Nephron (organoid): ENCODE data around the gene SAT1.
"Not testable (repeated sequence)": the region's sequence is repeated elsewhere in the genome, so short reads cannot be mapped to it uniquely, and the experiment has no call there.

Source experiments
- H3K27ac Mint-ChIP-seq, 3 experiments: 2 replicates each; pipeline ENCODE4 v1.8.0; 2020; ENCODE audit warnings: mixed read lengths in 3 of 3, mild to moderate bottlenecking in 2 of 3, moderate library complexity in 1 of 3
- H3K27me3 Mint-ChIP-seq: 2 replicates; pipeline ENCODE4 v1.8.0; 2021; ENCODE audit warnings: low read depth, mild to moderate bottlenecking, moderate library complexity, mixed read lengths
- H3K36me3 Mint-ChIP-seq: 2 replicates; pipeline ENCODE4 v1.8.0; 2020; ENCODE audit warnings: low read depth, mixed read lengths
- H3K4me1 Mint-ChIP-seq: 2 replicates; pipeline ENCODE4 v1.8.0; 2020; ENCODE audit warnings: mixed read lengths
- H3K4me3 Mint-ChIP-seq, 3 experiments: 2 replicates each; pipeline ENCODE4 v1.8.0; 2020; ENCODE audit warnings: mild to moderate bottlenecking in 3 of 3, mixed read lengths in 3 of 3, moderate library complexity in 2 of 3
- H3K9me3 Mint-ChIP-seq: 2 replicates; pipeline ENCODE4 v1.8.0; 2020; ENCODE audit warnings: mixed read lengths
- TF ChIP-seq, protein P1 (sequence below), 3 experiments: fragments of 200-600 bp; sonication (generic); IDR thresholded peaks; one replicate each; pipeline ENCODE4 v1.5.0; 2021; ENCODE audit warnings: antibody characterized with exemption in 3 of 3; ENCODE audit not compliant: unreplicated experiment in 3 of 3

The SAT1 gene

GRCh38 chrX:23770142-23770541 lies 12.8 kb upstream of the SAT1 start:
- H3K27me3 Mint-ChIP-seq, result peaks cover 4% of the 10 kb centered on the region
- no peak overlapping the region for H3K4me3 Mint-ChIP-seq
- no peaks in the 10 kb centered on the region for H3K36me3 Mint-ChIP-seq
- TF ChIP-seq, protein P1, sequence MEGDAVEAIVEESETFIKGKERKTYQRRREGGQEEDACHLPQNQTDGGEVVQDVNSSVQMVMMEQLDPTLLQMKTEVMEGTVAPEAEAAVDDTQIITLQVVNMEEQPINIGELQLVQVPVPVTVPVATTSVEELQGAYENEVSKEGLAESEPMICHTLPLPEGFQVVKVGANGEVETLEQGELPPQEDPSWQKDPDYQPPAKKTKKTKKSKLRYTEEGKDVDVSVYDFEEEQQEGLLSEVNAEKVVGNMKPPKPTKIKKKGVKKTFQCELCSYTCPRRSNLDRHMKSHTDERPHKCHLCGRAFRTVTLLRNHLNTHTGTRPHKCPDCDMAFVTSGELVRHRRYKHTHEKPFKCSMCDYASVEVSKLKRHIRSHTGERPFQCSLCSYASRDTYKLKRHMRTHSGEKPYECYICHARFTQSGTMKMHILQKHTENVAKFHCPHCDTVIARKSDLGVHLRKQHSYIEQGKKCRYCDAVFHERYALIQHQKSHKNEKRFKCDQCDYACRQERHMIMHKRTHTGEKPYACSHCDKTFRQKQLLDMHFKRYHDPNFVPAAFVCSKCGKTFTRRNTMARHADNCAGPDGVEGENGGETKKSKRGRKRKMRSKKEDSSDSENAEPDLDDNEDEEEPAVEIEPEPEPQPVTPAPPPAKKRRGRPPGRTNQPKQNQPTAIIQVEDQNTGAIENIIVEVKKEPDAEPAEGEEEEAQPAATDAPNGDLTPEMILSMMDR (IDR thresholded peaks at IDR 0.05; ENCODE audit: unreplicated experiment in 3 of 3), result no peak
- H3K27ac Mint-ChIP-seq, result peak overlapping the region in 2 of 3 experiments; percentile 10 to 77
- no peaks in the 10 kb centered on the region for H3K9me3 Mint-ChIP-seq
- no peaks in the 10 kb centered on the region for H3K4me1 Mint-ChIP-seq

DNA sequence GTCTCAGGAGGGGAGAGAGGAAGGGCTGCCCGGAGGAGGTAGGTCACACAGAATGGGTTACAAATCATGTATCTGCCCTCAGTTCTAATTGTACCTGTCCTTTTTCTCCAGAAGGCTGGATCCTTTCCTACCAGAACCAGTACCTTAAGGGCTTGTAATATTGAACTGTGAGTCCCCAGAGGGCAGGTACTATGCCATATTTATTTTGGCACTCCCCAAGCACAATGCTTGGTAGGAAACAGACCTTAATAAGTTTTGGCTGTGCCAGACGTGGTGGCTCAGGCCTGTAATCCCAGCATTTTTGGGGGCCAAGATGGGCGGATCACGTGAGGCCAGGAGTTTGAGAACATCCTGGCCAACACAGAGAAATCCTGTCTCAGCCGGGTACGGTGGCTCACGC lies 11.9 kb upstream of the SAT1 start:
- H3K27me3 Mint-ChIP-seq, H3K4me3 Mint-ChIP-seq, H3K4me1 Mint-ChIP-seq, H3K36me3 Mint-ChIP-seq, H3K9me3 Mint-ChIP-seq, H3K27ac Mint-ChIP-seq: not testable (repeated sequence)

- Mint-ChIP-seq H3K4me1 (no peaks in the 10 kb centered on the region), H3K27ac (no peak overlapping the region), H3K36me3 (no peaks in the 10 kb centered on the region), H3K27me3 (no peaks in the 10 kb centered on the region), H3K4me3 (no peak overlapping the region), H3K9me3 (no peaks in the 10 kb centered on the region)
- TF ChIP-seq, protein P1 (IDR thresholded peaks at IDR 0.05; ENCODE audit: unreplicated experiment in 3 of 3), result no peak
These were observed 9.3 kb upstream of the SAT1 start for GRCh38 chrX:23773601-23774175.

DNA sequence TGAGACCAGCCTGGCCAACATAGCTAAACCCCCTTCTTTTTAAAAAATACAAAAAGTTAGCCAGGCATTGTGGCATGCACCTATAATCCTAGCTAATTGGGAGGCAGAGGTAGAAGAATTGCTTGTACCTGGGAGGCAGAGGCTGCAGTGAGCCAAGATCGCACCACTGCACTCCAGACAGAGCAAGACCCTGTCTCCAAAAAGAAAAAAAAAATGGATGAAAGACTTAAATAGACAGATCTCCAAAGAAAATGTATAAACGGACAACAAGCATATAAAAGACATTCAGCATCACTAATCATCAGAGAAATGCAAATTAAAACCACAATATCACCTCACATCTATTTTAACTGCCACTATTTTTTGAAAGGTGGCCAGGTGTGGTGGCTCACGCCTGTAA lies 6.6 kb upstream of the SAT1 start:
- Mint-ChIP-seq H3K4me1 (no peaks in the 10 kb centered on the region), H3K27me3 (no peaks in the 10 kb centered on the region), H3K9me3 (no peaks in the 10 kb centered on the region), H3K36me3 (no peaks in the 10 kb centered on the region), H3K4me3 (no peak overlapping the region), H3K27ac (no peak overlapping the region)
- TF ChIP-seq, protein P1 (IDR thresholded peaks at IDR 0.05; ENCODE audit: unreplicated experiment in 3 of 3), result no peak

- TF ChIP-seq, protein P1 (IDR thresholded peaks at IDR 0.05; ENCODE audit: unreplicated experiment in 3 of 3), result no peak
- Mint-ChIP-seq H3K27ac (no peak overlapping the region), H3K36me3 (peaks cover 4% of the 10 kb centered on the region), H3K27me3 (no peaks in the 10 kb centered on the region), H3K4me3 (no peak overlapping the region), H3K9me3 (no peaks in the 10 kb centered on the region), H3K4me1 (peaks cover 14% of the 10 kb centered on the region)
These were observed 3.9 kb upstream of the SAT1 start for GRCh38 chrX:23779025-23779424.

- Mint-ChIP-seq H3K27ac (peak overlapping the region; percentile 37 to 91 (median 89)), H3K4me3 (peak overlapping the region; percentile 92 to 98 (median 98)), H3K36me3 (peaks cover 28% of the 10 kb centered on the region), H3K4me1 (peaks cover 33% of the 10 kb centered on the region), H3K9me3 (no peaks in the 10 kb centered on the region), H3K27me3 (no peaks in the 10 kb centered on the region)
- TF ChIP-seq, protein P1 (IDR thresholded peaks at IDR 0.05; ENCODE audit: unreplicated experiment in 3 of 3), result no peak
These were observed 518 bp upstream of the SAT1 start for GRCh38 chrX:23782455-23782854.
